NOMO-1 treated with DMSO at 0.1 percent for 48 hours (cell line): Measurements from ENCODE around the gene USO1.

Experiments
- DNase-seq: peaks from one replicate; lab custom pipeline; 2025; ENCODE audit not compliant: unreplicated experiment; lab: John Stamatoyannopoulos, UW

Gene USO1

DNA sequence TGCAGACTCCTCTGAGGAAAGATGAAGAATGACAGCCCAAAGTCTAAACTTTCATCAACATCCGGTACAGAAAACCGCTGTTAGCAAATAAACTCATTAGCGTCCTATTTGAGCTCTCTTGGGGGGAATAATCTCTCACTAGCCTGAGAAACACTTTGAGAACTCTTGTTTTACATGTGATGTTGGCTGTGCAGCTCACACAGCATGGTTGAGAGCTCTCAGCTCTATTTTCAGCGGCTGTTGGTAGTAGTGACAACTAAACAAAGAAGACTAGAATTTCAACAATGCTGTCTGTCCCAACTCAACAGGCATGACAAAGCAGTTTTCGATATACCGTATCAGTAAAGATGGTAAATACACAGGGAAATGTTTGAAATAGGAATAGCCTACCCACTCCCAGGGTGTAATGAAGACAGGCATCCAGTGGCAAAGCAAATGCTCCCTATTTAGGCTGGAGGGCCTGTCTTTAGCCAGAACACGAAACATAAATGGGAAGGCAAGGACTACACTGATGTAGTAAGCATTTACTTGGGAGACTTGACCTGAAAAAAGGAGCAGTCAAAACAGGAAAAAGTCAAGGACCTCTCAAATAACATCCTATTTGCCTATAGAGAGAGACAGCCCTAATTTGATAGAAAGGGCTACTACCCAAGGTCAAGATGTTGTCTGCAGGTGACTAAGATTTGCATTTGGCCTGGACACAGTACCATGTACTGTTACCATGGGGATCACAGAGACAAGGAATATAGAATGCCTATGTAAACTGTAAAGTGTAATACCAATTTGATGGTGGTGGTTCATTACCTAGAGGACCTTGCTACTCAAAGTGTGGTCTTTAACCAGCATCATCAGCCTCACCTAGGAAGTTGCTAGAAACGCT is 117.5 kb downstream of the USO1 start:
- DNase-seq, result peak; percentile 37

DNA sequence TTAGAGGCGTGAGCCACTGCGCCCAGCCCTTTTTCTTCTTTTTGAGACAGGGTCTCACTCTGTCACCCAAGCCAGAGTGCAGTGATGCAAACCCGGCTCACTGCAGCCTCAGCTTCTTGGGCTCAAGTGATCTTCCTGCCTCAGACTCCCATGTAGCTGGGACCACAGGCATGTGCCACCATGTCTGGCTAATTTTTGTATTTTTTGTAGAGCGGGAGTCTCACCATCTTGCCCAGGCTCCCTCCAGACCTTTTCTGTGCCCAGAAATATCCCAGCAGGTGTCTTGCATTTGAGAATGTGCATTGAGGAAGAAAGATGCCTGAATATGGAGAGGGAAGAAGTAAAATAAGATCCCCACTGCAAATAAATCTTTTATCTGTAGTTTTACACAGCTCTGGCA is 119.2 kb downstream of the USO1 start:
- DNase-seq, result no peak

DNA sequence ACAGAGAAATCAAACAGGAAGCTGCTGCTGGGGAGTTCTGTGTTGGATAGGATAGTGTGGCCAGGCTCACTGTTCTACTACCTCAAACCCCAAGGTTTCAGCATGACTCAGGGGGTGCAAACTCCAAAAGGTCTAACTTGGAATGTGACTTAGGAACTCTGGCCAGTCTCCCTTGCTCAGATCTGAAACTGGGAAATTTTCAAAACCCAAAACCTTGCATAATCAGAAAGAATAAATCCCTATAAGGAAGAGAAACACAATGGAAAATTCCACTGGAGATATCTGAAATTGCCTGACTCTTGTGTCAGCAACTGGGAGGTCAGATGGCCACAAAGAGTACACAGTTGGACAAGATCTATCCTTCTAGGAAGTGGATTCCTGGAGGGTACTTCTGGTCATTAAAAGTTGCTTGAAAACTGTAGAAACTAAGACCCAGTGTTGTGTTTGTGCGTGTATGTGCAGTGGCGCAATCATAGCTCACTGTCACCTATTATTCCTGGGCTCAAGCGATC is 119.8 kb downstream of the USO1 start:
- DNase-seq, result no peak

DNA sequence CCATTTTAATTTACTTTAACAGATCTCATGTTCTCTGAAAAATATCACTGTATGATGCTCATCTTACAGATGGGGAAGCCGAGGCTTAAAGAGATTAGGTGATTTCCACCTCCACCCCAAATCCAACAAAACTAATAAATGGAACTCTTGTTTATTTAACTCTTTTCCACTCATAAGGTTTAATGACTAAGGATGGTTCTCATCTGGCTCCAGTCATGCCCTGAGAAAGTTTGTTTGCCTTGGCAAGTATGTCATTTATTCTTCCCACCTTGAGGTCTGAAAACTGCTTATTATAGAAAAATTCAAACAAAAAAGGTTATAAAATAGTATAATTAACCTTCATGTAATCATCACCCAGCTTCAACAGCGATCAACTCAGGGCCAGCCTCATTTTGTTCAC is 121.6 kb downstream of the USO1 start:
- no peak for DNase-seq

DNA sequence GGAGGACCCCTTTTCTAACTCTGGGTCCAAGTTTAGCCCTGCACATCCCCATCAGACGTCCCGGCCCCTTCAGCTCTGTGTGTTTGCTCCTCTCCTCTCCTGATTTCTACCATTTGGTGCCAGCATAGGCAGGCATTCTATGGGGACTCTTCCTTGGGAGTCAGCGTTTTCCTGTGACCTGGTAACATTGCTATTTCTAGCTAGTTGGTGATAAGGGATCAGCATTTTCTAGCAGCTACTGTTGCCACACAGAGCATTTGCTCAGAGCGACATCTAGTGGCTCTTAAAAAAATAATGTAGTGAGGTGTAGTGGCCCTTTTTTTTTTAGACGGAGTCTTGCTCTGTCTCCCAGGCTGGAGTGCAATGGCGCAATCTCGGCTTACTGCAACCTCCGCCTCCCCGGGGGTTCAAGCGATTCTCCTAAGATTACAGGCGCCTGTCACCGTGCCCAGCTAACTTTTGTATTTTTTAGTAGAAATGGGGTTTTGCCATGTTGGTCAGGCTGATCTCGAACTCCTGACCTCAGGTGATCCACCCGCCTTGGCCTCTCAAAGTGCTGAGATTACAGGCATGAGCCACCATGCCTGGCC is 123.9 kb downstream of the USO1 start:
- DNase-seq, result peak; percentile 75

DNA sequence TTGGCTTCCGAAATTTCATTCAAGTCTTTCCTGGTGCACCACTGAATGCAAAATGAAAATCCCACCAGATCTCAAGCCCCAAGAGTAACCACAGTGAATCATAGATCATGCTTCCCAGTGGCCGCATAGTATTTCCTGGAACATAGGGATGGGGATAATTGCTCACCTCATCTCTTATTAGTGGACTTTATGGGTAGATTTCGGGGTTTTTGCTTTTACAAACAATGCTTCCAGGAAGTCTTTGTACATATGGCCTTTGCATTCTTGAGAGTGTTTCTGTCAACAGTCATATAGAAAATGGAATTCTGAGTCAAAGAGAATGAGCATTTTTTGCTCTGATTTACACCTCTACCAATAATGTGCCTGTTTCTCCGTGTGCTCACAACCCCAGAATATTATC is 124.5 kb downstream of the USO1 start:
- DNase-seq, result no peak

DNA sequence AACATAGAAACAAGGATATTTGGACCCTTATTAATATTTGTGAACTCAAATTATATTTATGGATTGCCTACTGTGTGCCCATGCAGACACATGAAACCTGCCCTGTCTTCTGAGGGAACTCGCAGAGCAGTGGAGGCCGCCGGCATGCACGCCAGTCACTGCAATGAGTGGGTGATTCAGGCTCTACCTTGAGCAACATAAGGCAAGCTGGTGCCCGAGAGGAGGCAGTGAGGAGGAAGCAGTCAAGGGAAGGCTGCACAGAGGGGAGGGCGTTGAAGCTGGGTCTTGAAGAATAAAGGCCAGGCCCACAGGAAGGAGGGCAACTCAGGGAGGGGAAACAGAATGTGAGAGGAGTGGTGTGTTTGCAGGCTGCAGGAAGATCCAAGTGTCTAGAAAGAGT is 125.1 kb downstream of the USO1 start:
- peak; percentile 79 for DNase-seq

DNA sequence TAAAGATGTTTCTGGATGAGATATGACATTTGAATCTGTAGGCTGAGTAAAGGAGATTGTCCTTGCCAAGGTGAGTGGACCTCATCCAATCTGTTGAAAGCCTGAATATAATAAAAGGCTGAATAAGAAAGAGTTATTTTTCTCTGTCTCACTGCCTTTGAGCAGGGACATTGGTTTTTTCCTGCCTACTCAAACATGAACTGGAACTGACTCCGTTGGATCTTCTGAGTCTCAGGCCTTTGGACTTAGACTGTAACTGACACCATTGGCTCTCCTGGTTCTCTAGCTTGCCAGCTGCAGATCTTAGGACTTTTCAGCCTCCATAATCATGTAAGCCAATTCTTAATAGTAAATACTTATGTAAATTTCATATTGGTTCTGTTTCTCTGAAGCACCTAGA is 134.3 kb downstream of the USO1 start:
- DNase-seq, result no peak

DNA sequence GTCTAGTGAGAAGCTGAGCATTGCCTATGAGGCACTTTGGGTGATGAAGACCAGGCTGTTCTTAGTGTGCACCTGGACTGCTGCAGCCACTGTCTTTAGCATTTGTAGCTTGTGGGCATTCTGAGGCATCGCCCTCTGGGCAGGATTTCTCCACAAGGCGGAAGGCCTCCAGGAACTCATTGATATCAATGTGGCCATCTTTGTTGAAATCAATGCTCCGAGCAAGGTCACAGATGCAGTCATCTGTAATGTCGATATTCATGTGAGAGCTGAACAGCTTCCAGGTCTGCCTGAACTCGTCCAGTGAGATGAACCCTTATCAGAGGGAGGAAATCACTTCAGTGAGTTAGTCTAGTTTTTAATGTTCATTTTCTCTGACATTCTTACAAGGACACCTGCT is 136.2 kb downstream of the USO1 start:
- DNase-seq, result no peak
